ENCODE results near the gene NRN1L.

DNA sequence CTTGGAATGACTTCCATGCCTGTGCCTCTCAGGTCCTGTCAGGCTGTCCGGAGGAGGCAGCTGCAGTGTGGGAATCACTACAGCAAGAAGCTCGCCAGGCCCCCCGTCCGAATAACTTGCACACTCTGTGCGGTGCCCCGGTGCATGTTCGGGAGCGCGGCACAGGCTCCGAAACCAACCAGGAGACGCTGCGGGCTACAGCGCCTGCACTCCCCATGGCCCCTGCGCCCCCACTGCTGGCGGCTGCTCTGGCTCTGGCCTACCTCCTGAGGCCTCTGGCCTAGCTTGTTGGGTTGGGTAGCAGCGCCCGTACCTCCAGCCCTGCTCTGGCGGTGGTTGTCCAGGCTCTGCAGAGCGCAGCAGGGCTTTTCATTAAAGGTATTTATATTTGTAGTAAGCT is 1.3 kb downstream of the NRN1L start:
- TF ChIP-seq POLR2AphosphoS5 (IDR thresholded peaks at IDR 0.05; ENCODE audit: low read depth, low read length) = no peak
- no peak for TF ChIP-seq EZH2phosphoT487 (IDR thresholded peaks at IDR 0.05; ENCODE audit: borderline replicate concordance)
- TF ChIP-seq, protein P1, sequence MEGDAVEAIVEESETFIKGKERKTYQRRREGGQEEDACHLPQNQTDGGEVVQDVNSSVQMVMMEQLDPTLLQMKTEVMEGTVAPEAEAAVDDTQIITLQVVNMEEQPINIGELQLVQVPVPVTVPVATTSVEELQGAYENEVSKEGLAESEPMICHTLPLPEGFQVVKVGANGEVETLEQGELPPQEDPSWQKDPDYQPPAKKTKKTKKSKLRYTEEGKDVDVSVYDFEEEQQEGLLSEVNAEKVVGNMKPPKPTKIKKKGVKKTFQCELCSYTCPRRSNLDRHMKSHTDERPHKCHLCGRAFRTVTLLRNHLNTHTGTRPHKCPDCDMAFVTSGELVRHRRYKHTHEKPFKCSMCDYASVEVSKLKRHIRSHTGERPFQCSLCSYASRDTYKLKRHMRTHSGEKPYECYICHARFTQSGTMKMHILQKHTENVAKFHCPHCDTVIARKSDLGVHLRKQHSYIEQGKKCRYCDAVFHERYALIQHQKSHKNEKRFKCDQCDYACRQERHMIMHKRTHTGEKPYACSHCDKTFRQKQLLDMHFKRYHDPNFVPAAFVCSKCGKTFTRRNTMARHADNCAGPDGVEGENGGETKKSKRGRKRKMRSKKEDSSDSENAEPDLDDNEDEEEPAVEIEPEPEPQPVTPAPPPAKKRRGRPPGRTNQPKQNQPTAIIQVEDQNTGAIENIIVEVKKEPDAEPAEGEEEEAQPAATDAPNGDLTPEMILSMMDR (IDR thresholded peaks at IDR 0.05 in 2 of 3, conservative IDR thresholded peaks at IDR 0.05 in 1 of 3; ENCODE audit: borderline replicate concordance in 1 of 3, insufficient read depth in 1 of 3, low read depth in 2 of 3, low read length in 2 of 3) = no peak
- no peak for TF ChIP-seq SP1 (IDR thresholded peaks at IDR 0.05; ENCODE audit: low read depth)
- no peak for TF ChIP-seq FOSL1 (IDR thresholded peaks at IDR 0.05; ENCODE audit: low read depth)
- TF ChIP-seq RAD21 (IDR thresholded peaks at IDR 0.05; ENCODE audit: low read depth) = no peak
- no peak for TF ChIP-seq EZH2 (IDR thresholded peaks at IDR 0.05)
- TF ChIP-seq ZNF274 (IDR thresholded peaks at IDR 0.05; ENCODE audit: low read depth, low read length) = no peak
- TF ChIP-seq EGR1 (IDR thresholded peaks at IDR 0.05; ENCODE audit: low read depth) = no peak
- TF ChIP-seq, protein P2, sequence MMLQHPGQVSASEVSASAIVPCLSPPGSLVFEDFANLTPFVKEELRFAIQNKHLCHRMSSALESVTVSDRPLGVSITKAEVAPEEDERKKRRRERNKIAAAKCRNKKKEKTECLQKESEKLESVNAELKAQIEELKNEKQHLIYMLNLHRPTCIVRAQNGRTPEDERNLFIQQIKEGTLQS (IDR thresholded peaks at IDR 0.05) = no peak
- TF ChIP-seq SRF (IDR thresholded peaks at IDR 0.05; ENCODE audit: low read depth) = no peak
- TF ChIP-seq, protein P3, sequence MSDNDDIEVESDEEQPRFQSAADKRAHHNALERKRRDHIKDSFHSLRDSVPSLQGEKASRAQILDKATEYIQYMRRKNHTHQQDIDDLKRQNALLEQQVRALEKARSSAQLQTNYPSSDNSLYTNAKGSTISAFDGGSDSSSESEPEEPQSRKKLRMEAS (IDR thresholded peaks at IDR 0.05) = no peak
- TF ChIP-seq, protein P4, sequence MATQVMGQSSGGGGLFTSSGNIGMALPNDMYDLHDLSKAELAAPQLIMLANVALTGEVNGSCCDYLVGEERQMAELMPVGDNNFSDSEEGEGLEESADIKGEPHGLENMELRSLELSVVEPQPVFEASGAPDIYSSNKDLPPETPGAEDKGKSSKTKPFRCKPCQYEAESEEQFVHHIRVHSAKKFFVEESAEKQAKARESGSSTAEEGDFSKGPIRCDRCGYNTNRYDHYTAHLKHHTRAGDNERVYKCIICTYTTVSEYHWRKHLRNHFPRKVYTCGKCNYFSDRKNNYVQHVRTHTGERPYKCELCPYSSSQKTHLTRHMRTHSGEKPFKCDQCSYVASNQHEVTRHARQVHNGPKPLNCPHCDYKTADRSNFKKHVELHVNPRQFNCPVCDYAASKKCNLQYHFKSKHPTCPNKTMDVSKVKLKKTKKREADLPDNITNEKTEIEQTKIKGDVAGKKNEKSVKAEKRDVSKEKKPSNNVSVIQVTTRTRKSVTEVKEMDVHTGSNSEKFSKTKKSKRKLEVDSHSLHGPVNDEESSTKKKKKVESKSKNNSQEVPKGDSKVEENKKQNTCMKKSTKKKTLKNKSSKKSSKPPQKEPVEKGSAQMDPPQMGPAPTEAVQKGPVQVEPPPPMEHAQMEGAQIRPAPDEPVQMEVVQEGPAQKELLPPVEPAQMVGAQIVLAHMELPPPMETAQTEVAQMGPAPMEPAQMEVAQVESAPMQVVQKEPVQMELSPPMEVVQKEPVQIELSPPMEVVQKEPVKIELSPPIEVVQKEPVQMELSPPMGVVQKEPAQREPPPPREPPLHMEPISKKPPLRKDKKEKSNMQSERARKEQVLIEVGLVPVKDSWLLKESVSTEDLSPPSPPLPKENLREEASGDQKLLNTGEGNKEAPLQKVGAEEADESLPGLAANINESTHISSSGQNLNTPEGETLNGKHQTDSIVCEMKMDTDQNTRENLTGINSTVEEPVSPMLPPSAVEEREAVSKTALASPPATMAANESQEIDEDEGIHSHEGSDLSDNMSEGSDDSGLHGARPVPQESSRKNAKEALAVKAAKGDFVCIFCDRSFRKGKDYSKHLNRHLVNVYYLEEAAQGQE (IDR thresholded peaks at IDR 0.05; ENCODE audit: low read depth) = no peak

Measured in HCT116 (cell line).